SHP77 treated with DMSO at 0.1 percent for 48 hours (cell line): ENCODE data around the gene GLB1L2.

Experiments
- DNase-seq: peaks from one replicate; lab custom pipeline; 2025; lab: John Stamatoyannopoulos, UW

The GLB1L2 gene

DNA sequence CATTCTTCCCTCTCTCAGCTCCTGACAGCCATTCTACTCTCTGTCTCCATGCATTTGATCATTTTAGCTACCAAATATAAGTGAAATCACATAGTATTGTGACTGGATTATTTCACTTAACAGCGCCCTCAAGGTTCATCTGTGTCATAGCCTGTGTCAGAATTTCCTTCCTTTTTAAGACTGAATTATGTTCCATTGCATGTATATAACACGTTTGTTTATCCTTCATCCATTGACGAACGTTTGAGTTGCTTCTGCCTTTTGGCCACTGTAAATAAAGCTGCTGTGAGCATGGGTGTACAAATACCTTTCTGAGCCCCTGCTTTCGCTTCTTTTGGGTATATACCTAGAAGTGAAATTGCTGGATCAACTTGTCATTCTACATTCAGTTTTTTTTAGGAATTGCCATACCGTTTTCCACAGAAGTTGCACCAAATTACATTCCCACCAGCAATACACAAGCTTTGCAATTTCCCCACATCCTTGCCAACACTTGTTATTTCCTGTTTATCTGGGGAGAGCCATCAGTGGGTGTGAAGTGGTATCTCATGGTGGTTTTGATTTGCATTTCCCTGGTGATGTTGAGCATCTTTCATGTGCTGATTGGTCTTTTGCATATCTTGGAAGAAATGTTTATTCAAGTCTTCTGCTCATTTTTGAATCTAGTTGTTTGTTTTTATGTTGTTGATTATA lies 17.5 kb downstream of the GLB1L2 start:
- DNase-seq, result no peak

DNA sequence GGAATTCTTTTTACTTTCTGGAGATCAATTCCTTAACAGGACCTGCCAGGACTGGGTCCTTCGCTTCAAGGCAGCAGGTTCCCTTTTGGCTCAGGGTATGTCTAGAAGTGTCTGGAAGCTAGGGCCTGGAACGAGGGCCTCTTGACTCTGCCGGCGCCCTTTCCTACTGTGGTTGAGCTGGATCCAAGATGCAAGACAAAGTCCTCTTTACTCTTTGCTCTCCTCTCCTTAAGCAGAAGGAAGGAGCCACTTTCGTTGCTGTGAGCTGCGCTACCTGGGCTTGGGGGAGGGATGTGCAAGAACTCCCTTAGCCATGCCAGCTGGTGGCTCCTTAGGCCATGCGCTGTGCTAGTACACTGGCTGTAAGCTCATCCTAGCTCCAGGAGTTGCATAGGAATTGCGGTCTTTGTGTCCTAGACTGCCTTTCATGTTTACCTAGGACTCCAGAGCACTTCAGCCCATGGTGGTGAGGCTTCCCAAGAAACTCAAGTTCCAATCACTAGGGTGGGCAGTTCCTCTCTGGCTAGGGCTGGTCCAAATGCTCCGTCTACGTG lies 18.1 kb downstream of the GLB1L2 start:
- DNase-seq, result no peak

DNA sequence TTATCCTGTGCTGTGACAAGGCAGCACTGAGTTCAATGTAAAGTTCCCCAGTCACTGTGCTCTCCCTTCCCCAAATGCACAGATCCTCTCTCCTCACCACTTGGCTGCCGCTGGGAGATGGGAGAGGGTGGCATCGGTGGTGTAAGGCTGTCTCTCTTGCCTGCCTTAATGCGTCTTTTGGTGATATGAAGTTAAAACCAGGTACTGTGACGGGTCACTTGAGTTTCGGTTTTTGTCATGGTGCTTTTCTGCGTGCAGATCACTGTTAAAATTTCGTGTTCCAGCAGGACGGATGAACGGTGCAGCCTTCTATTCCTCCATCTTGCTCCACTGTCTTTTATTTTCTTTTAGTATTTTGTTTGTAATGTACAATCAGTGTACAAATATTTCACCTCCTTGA lies 18.6 kb downstream of the GLB1L2 start:
- no peak for DNase-seq

DNA sequence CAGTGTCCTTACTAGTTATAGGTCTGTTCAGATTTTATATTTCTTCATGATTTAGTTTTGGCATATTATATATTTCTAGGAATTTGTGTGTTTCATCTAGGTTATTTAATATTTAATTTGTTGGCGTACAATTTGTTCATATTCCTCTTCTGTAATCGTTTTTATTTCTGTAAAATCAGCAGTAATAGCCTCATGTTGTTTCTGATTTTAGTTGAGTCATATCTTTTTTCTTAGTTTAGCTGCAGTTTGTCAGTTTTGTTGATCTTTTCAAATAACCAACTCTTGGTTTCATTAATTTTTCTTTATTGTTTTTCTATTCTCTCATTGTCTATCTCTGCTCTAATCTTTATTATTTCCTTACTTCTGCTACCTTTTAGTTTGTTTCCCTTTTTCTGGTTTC lies 20.3 kb downstream of the GLB1L2 start:
- DNase-seq, result no peak

DNA sequence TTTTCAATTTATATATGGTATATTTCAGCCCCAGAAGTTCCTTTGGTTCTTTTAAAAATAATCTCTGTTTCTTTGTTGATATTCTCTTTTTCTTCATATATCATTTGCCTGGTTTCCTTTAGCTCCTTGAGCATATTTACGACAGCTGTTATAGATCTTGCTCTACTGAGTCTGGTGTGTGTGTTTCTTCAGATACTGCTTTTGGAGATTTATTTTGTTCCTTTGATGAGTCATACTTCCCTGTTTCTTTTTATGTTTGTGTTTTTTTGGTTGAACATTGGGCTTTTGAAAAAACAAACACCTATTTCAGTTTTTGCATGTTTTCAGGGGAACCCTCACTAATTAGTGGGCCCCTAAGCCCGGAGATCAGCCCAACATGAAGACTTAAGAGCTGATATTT lies 23.3 kb downstream of the GLB1L2 start:
- no peak for DNase-seq

DNA sequence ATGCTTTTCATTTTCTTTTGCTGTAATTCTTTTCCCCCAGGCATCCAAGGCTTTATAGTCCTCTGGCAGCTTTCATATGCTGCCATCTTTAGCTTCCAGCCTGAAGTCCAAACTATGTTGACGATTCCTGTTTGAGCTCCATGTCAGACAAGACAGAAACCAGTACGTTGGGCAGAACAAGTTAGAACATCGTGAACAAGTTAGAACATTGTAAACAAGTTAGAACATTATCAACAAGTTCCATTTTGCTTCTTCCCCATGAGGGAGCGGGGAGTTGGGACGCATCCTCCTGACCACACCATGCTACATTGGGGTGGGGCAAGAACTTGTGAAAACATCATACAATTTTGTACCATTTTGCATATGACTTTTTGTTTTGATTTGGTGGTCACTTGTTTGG lies 23.9 kb downstream of the GLB1L2 start:
- DNase-seq, result no peak

DNA sequence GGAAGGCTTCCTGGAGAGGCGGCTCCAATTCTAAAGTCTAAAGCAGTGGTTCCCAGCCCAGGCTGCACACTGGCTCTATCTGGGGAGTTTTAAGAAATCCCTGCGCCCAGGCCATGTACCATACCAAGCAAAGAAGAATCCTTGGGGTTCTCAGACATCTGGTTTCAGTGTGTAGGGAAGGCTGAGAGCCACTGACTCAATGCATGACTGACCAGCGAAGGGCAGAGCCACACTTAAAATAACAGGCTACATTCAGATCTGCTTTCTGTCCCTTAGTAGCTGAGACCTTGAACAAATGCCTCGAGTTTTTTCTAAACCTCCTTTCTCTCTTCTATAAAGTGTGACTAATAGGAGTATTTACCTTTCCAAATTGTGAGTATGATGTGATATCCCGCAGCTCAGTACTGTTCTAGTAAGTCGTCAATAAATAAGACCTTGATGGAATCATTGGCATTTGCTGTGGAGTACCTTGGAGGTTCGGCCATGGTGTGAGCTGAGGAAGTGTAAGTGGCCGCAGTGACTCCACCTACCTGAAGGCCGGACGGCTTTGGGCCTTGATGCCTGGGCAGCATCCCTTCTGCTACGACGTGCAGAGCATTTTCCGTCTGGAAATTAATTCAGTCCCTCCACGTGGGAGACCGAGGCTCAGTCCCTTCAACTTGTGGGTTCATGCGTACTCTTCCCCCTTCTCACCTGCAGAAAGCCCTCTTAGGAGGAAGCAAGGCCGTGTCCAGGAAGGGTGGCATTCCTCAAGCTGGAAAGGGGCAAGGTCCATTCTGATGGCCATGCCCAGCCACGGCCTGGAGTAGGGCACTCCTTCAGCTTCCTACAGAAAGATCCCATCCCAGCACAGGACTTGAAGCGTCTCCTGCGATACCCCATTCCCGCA lies 25.1 kb downstream of the GLB1L2 start:
- no peak for DNase-seq

DNA sequence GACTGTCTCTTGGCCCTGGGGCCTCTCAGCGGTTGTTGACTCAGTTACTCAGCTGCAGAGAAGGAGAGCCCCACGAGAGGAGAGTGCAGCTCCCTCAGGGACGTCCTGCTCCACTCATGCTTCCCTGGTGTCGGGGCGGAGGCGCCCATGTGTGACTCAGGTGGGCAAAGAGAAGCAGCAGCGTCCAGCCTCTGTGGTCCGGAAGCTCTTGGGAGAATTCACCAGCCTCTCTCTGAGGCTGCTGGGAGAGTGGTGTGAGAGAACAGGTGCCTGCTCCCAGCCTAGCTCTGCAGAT lies 25.7 kb downstream of the GLB1L2 start:
- no peak for DNase-seq

DNA sequence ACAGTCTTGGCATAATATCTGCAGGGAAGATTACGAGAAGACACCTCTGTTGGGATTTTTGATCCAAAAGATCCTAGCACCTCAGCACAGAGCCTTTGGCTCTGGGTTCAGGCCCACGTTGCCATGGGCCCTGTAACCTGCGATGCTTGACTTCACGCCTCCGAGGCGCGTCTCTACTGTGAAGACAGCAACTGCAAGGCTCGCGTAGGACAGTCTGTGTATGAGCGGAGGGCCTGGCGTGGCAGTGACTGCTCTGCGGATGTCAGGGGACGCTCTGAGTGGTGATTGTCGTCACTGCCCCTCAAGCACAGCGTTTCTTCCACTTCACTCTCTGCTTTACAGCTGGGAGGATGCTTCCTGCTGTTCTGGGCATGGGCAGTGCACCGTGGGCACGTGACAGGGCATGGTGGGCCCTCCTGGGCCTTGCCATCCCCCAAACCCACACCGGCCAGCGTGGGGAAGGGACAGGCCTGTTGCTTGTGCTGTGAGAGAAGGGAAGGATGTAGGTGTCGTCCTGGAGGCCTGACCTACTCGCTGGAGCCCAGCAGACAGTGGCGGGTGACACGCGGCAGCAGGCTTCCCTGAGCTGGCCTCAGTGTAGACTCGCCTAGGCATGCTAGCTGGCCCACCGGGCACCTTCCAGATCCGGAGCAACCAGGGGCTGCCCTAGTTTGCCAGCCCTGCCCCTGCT lies 26.5 kb downstream of the GLB1L2 start:
- no peak for DNase-seq

DNA sequence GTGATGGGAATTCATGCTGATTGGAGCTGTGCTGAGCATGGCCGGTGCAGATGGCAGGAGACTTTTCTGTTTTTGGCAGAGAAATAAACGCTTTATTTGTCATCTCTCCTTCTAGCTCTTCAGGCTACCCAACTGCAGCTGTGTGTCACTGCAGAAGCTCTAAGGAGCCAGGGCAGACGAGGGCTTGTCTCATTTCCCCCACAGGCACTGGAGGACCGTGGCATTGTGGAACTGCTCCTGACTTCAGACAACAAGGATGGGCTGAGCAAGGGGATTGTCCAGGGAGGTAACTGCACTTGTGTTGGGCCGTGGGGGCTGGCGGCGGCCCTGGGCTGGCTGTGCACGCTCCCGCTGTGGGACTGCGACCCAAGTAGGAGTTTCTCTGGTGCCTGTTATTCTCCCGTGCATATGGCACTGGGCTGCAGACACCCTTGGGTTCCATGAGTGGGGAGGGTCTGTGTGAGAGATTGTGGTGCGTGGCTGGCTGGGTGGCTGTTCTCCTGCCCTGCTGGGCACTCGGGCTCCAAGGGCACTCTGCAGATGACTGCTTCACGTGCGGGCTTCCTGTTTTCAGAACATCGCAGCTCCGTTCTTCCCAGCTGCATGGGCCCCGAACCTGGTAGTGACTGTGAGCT lies 27.2 kb downstream of the GLB1L2 start:
- no peak for DNase-seq

DNA sequence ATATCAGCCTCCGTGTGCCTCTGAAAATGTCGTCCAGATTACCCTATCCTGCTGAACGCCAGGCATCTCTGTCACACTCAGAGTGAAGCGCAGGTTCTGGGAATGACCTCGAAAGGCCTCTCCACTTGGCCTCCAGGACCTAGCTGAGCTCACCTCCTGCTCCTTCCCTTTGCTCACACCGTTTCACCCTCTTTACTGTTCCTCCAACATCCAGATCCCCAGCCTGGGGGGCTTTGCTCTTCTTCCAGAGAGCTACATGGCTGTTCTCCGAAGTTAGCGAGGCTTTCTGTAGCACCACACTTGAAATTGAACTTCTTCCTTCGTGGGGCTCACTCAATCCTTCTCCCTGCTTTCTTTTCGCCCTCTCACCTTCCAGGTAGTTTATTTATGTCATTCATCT lies 27.9 kb downstream of the GLB1L2 start:
- DNase-seq, result no peak

DNA sequence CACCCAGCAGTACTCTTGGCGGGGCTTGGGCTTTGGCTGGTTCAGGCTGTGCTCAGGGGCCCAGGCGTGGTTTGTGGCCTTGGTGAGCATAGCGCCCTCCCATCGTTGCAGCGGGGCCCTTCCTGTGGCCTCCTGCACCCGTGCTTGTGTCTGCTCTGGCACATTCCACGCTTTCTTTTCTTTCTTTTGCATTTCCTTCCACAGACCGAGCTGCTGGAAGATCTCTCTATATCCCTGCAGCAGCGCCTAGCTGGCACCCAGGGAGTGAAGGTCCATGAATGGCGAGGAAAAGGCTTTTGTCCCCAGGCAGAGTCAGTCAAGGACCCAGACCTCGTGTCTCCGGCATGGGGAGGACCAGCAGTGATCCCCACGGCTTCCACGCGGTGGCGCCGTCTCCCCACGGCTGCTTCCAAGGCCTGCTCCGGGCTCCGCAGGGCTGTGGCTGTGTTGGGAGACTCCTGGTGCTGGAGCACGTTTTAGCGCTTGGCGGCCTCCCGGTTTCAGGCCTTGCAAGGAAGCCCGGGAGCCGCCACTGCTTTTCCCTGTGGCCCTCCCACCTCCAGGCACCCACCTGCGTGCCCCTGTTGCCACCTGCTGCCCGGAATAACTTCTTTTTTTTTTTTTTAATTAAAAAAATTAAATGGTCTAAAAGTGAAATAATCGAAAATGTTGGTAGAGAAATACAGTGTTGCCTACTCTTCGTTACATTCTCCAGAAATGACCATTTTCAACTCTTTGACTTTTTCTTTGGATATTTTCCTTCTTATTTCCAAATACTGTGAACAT lies 28.5 kb downstream of the GLB1L2 start:
- peak; percentile 46 for DNase-seq

DNA sequence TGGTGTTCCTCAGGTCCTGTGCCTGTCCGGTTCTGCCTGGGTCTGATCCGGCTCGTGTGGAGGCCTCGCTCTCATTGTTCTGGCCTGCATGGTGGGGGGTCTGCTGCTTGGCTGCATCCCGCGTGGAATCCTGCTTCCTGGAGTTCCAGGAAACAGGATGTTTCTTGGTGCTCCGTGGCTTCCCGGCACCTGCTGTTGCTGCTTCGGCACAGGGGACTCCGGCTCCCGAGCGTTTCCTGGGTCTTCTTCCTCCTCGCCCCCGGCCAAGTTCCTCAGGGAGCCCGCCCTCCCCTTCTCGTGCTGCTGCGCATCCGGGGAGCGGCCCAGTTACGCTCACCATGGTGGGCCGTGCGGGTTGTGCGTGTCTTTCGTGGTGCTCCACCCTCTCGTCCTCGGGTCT lies 29.9 kb downstream of the GLB1L2 start:
- no peak for DNase-seq

DNA sequence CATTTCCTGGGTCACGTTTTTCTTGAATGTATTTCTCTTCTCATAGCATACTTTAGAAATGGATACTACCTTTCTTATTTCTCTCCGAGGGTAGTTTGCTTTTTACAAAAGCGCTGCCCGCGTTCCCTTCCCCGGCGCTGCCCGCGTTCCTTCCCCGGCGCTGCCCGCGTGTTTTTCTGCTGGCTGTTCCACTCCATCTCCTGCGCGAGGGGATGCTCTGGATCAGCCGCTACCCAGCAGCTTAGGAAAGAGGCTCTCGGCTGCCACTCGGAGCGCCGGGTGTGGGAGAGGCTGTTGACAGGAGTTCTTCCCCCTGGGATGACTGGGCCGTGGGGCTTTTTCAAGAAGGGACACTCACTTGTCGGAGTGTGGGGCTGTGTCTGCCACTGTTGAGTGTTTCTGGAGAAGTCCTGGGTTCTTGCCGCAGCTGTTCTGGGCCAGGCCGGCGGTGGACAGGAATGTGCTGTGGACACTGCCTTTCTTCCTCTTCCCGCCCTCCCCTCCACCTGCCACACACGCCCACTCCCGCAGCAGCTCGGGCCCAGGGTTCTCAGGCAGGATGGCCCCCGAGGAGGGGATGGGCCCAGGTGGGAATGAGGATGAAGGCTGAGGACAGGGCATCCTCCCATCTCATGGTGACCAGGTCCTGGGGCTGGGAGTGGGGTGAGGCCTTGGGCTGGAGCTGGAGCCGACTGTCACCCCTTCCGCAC lies 30.6 kb downstream of the GLB1L2 start:
- no peak for DNase-seq

DNA sequence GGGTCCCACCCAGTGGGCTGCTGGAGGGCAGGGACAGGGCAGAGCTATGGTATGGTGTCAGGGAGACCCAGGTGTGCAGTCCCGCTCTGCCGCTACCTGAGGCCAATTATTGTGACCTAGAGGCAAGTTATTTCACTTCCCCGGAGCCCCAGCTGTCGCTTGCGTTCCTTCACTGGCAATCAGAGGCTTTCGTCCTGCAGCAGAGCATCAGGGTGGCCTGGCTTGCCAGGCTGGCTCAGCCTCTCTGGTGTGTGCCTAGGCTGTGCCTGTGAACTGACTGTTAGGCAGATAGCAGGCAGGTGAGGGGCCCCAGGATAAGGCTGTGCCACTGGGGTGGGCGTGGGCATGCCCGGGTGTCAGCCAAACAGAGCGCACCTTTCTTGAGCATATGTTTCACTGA lies 31.4 kb downstream of the GLB1L2 start:
- no peak for DNase-seq

DNA sequence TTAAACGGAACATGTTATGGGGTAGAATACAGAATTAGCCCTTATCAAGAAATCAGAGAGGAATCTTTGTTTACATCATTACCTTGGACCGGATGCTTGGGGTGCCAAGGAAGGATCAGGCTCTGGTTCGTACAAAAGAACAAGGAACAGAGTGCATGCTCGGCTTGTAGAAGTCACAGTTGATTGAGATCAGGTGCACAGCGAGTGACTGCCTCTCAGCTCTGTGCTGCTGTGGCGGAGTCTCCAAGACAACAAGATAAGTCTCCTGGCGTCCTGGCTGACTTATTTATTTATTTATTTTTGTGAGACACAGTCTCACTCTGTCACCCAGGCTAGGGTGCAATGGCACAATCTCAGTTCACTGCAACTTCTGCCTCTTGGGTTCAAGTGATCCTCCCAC lies 31.8 kb downstream of the GLB1L2 start:
- no peak for DNase-seq

DNA sequence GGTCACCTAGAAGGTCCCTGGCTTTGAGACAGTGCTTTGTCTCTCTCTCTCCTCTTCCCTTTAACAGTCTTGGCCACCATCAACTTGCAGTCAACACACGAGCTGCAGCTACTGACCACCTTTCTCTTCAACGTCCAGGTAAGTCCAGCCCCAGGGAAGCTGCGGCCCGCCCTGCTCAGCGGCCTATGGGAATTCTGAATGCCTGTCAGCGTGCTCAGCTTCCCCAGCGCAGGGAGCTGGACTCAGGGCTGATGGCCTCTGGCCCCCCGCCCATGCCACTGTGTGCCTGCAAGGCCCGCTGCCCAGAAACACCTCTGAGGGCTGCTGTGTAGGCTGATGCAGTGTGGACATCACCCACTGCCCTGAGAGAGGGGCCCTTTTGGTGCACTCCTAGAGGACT lies 32.5 kb downstream of the GLB1L2 start:
- no peak for DNase-seq

DNA sequence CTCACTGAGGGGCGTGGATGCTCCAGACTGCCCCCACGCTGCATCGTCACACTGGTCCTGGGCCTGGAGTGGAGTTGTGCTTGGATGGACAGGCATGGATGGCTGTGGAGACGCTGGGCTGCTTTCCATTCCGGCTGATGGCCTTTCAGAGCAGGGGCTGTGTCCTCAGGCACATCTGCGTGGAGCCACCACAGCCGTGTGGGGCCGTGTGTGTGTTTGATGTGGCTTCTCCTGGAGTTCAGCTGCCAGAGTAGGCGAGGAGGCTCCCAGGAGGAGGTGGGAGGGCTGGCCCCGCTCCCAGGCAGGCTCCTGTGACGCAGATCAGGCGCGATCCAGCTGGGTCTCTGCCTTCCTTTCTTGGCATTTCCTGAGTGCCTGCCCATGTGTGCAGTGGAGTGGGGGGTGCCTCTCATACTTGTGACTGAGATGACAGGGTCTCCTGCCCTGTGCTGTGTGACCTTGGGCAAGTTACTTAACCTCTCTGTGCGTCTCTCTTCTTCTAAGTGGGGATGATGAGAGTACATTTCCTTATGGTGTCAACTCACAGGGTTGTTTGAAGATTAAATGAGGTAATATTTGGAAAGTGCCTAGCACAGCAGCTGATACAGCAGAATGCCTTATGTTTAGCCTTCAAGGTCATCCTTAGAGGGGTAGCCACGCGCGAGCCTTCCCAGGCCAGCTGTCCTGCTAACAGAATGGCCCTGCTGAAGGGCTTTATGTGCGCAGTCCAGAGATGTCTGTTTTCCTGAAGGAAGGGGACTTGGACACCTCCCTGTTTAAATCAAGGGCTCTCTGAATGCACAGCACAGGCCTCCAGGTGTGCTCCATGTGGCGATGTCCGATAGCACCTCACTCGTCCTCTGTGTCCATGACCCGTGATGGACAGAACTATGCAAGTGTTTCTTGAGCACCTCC lies 33.5 kb downstream of the GLB1L2 start:
- no peak for DNase-seq

DNA sequence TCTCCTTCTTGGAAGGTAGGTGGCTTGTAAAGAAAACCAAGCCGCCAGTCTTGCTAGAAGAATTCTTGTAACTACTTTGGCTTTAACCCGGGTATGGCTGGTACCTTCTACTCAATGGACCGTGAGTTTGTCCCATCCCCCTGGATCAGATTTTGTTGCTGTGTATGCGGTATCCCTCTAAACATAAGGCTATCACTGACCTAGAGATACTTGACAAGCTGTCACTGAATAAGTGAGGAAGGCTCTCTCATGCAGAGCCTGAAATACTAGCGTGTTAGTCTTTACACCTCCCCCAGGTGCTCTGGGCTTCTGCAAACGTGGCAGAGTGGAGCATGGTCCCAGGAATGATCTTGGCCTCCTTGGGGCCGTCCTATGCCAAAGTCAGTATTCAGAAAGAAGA lies 34.5 kb downstream of the GLB1L2 start:
- DNase-seq, result no peak

DNA sequence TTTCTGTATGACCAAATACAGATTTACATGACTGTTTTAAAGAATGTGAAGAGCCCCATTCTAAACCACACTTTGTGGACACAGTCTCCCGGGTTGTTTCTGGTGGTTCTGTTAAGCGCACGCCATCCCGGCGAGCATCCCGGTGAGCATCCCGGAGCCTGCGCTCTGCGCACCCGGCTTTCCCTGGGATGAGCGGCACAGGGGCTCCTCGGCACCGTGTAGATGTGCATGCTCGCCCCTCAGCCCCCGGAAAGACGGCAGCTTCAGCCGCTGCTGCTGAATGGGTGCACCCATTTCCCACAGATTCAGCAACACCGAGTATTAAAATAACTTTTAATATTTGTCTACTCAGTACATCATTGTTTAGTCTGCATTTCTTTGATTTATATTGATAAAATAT lies 36.0 kb downstream of the GLB1L2 start:
- no peak for DNase-seq
